Suprapubic skin (tissue), 4 donors: ENCODE results near the gene FANCE. TPM values are rescaled to one million over a fixed set of nuclear protein-coding genes. Genes with fewer than 3 reads are reported as not detected.

Experiments
- DNase-seq, 2 donors: peaks; one replicate each; pipeline ENCODE4 v3.0.0-alpha.2; 2019; ENCODE audit warnings: low spot score in 2 of 2
- H3K27ac ChIP-seq: fragments of 200-600 bp; sonication (generic); one replicate; pipeline ENCODE4 v1.5.1; 2019
- H3K27me3 ChIP-seq: fragments of 200-600 bp; sonication (generic); one replicate; pipeline ENCODE4 v1.5.1; 2019
- H3K36me3 ChIP-seq: fragments of 200-600 bp; sonication (generic); one replicate; pipeline ENCODE4 v1.5.1; 2019
- H3K4me1 ChIP-seq: fragments of 200-600 bp; sonication (generic); one replicate; pipeline ENCODE4 v1.5.1; 2019
- H3K4me3 ChIP-seq: fragments of 200-600 bp; sonication (generic); one replicate; pipeline ENCODE4 v1.5.1; 2019; ENCODE audit warnings: mild to moderate bottlenecking
- H3K9me3 ChIP-seq: fragments of 200-600 bp; sonication (generic); one replicate; pipeline ENCODE4 v1.5.1; 2019
- CTCF ChIP-seq, 2 donors: fragments of 200-600 bp in 1 of 2; fragments of 450-650 bp in 1 of 2; sonication (generic) in 1 of 2; IDR thresholded peaks; one replicate each; pipeline ENCODE4 v1.5.1; 2016 to 2019; ENCODE audit warnings: antibody characterized with exemption in 2 of 2, mild to moderate bottlenecking in 1 of 2, moderate library complexity in 1 of 2
- EP300 ChIP-seq: sonication (generic); formaldehyde crosslinking; IDR thresholded peaks from one replicate; pipeline ENCODE4 v1.6.1; 2017; ENCODE audit warnings: antibody characterized with exemption
- POLR2A ChIP-seq, 2 donors: fragments of 450-650 bp; IDR thresholded peaks; one replicate each; pipeline ENCODE4 v1.6.1; 2017; ENCODE audit warnings: antibody characterized with exemption in 2 of 2, mild to moderate bottlenecking in 2 of 2, moderate library complexity in 2 of 2
- POLR2AphosphoS5 ChIP-seq, 3 donors: sonication (generic); formaldehyde crosslinking; IDR thresholded peaks; one replicate each; pipeline ENCODE4 v1.6.1; 2017; ENCODE audit warnings: antibody characterized with exemption in 3 of 3
- WGBS: methylation state at CpG from one replicate; pipeline ENCODE4 v1.1.5; 2018; 5-methylcytosine and 5-hydroxymethylcytosine counted together
- total RNA-seq, 4 donors: library from RNA; depleted of rRNA; stranded (reverse); fragments of >200 nt; gene quantifications; one replicate each; pipeline ENCODE4 v1.1.0, GENCODE V29; 2016

Gene FANCE
- total RNA-seq, 4 donors from 2014 or later = 20.6 to 25.6 (median 21.6) TPM

GRCh38 chr6:35461270-35461669 is 9.1 kb downstream of the FANCE start:
- TF ChIP-seq EP300 = no peak
- TF ChIP-seq CTCF (IDR thresholded peaks at IDR 0.05) = no peak
- no peak for TF ChIP-seq POLR2AphosphoS5 (IDR thresholded peaks at IDR 0.05)
- no peak for TF ChIP-seq POLR2A (IDR thresholded peaks at IDR 0.05)
- Histone ChIP-seq H3K4me1 (peaks cover 13% of the 10 kb centered on the region), H3K36me3 (peaks cover 42% of the 10 kb centered on the region), H3K9me3 (no peaks in the 10 kb centered on the region), H3K27me3 (no peaks in the 10 kb centered on the region), H3K4me3 (no peak overlapping the region), H3K27ac (no peak overlapping the region)
- 47% methylated on average over 3 of the region's 3 CpGs for WGBS
- DNase-seq = no peak

- TF ChIP-seq EP300 (no peak), CTCF (IDR thresholded peaks at IDR 0.05) (no peak), POLR2AphosphoS5 (IDR thresholded peaks at IDR 0.05) (no peak), POLR2A (IDR thresholded peaks at IDR 0.05) (no peak)
- H3K4me1 ChIP-seq = peaks cover 21% of the 10 kb centered on the region
- DNase-seq = no peak
- no peaks in the 10 kb centered on the region for H3K9me3 ChIP-seq
- no peaks in the 10 kb centered on the region for H3K27me3 ChIP-seq
- WGBS = 90% methylated on average over 4 of the region's 4 CpGs
- peaks cover 43% of the 10 kb centered on the region for H3K36me3 ChIP-seq
- no peak overlapping the region for H3K4me3 ChIP-seq
- no peak overlapping the region for H3K27ac ChIP-seq
These were observed 11.2 kb downstream of the FANCE start for GRCh38 chr6:35463292-35463691.

GRCh38 chr6:35465646-35466045 is 13.5 kb downstream of the FANCE start:
- WGBS = 100% methylated on average over 1 of the region's 1 CpG
- H3K36me3 ChIP-seq = peaks cover 31% of the 10 kb centered on the region
- H3K27ac ChIP-seq = no peak overlapping the region
- TF ChIP-seq CTCF (IDR thresholded peaks at IDR 0.05) (no peak), POLR2A (IDR thresholded peaks at IDR 0.05) (no peak), POLR2AphosphoS5 (IDR thresholded peaks at IDR 0.05) (no peak), EP300 (no peak)
- no peak for DNase-seq
- no peaks in the 10 kb centered on the region for H3K27me3 ChIP-seq
- no peak overlapping the region for H3K4me3 ChIP-seq
- no peaks in the 10 kb centered on the region for H3K9me3 ChIP-seq
- peaks cover 34% of the 10 kb centered on the region for H3K4me1 ChIP-seq

GRCh38 chr6:35468181-35468979 is 16.2 kb downstream of the FANCE start, which contains the start of gene RPL10A:
TSS of gene RPL10A (plus strand) at chr6:35468401. CDS start at chr6:35468435, 34 bp downstream.
- DNase-seq = peak; percentile 97 to 98
- Histone ChIP-seq H3K27me3 (no peaks in the 10 kb centered on the region), H3K4me1 (peaks cover 49% of the 10 kb centered on the region), H3K36me3 (peaks cover 36% of the 10 kb centered on the region), H3K9me3 (no peaks in the 10 kb centered on the region), H3K27ac (peak within 1 kb of the TSS; percentile 95), H3K4me3 (peak within 1 kb of the TSS; percentile 87)
- 0% methylated on average over 19 of the region's 86 CpGs for WGBS
- TF ChIP-seq POLR2AphosphoS5 (IDR thresholded peaks at IDR 0.05) (peak; percentile 94 to 96 (median 95)), CTCF (IDR thresholded peaks at IDR 0.05) (peak; percentile 91 to 98), EP300 (no peak), POLR2A (IDR thresholded peaks at IDR 0.05) (peak; percentile 71 to 93)

- no peaks in the 10 kb centered on the region for H3K9me3 ChIP-seq
- H3K27me3 ChIP-seq = no peaks in the 10 kb centered on the region
- WGBS = 6% methylated on average over 13 of the region's 37 CpGs
- H3K4me1 ChIP-seq = peaks cover 49% of the 10 kb centered on the region
- DNase-seq = no peak
- peak overlapping the region; percentile 87 for H3K4me3 ChIP-seq
- peaks cover 43% of the 10 kb centered on the region for H3K36me3 ChIP-seq
- TF ChIP-seq POLR2AphosphoS5 (IDR thresholded peaks at IDR 0.05) = no peak
- no peak for TF ChIP-seq POLR2A (IDR thresholded peaks at IDR 0.05)
- no peak for TF ChIP-seq EP300
- no peak for TF ChIP-seq CTCF (IDR thresholded peaks at IDR 0.05)
- H3K27ac ChIP-seq = peak overlapping the region; percentile 95
These were observed 17.0 kb downstream of the FANCE start for GRCh38 chr6:35468980-35469750.
